ENCODE data around the gene ST6GALNAC6.

DNA sequence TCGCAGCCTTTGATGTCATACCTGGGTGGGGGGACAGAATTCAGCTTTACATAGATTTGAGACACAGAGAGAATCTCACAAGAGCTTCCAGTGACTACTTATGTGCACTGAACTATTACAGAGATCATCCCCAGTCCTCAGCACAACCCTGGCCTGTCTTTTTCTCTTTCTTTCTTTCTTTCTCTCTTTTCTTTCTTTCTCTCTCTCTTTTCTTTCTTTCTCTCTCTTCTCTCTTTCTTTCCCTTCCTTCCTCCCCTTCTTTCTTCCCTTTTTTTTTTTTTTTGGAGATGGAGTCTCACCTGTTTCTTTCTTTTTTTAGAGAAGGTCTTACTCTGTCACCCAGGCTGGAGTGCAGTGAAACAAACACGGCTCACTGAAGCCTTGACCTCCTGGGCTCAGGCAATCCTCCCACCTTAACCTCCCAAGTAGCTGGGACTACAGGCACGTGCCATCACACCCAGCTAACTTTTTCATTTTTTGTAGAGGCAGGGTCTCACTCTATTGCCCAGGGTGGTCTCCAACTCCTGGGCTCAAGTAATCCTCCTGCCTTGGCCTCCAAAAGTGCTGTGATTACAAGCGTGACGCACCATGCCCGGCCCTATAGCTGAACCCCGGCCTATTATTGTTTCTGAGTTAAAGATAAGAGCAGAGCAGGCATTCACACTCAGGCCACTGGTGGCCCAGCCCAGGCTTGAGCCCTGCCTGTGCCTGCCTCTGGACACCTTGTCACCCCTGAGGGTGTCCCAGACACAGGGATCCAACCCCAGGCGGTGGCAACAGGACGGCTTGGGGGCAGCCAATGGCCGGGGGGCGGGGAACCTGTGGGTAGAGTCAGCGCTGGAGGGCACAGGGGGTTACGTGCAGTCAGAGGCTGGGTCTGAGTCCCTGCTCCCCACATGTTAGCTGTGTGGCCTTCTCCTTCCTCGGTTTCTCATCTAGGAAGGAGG, 26.8 kb upstream of the ST6GALNAC6 start:
- TF ChIP-seq, protein P1, sequence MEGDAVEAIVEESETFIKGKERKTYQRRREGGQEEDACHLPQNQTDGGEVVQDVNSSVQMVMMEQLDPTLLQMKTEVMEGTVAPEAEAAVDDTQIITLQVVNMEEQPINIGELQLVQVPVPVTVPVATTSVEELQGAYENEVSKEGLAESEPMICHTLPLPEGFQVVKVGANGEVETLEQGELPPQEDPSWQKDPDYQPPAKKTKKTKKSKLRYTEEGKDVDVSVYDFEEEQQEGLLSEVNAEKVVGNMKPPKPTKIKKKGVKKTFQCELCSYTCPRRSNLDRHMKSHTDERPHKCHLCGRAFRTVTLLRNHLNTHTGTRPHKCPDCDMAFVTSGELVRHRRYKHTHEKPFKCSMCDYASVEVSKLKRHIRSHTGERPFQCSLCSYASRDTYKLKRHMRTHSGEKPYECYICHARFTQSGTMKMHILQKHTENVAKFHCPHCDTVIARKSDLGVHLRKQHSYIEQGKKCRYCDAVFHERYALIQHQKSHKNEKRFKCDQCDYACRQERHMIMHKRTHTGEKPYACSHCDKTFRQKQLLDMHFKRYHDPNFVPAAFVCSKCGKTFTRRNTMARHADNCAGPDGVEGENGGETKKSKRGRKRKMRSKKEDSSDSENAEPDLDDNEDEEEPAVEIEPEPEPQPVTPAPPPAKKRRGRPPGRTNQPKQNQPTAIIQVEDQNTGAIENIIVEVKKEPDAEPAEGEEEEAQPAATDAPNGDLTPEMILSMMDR (IDR thresholded peaks at IDR 0.05): no peak
- no peak for TF ChIP-seq POLR2A (IDR thresholded peaks at IDR 0.05)
